SK-N-SH treated with all-trans-retinoic acid at 6 μM for 48 hours (cell line): Measurements from ENCODE around the gene MICA.

ENCODE experiments used
- ESRRG ChIP-seq: fragments of 250-450 bp; sonication (Bioruptor Pico); IDR thresholded peaks from 2 replicates; pipeline ENCODE4 v1.6.1; 2021; ENCODE audit warnings: mild to moderate bottlenecking
- OSR1 ChIP-seq: fragments of 250-450 bp; sonication (Bioruptor Pico); IDR thresholded peaks from 2 replicates; pipeline ENCODE4 v1.8.0; 2022; ENCODE audit warnings: moderate library complexity, mild to moderate bottlenecking, inconsistent platforms
- PPARA ChIP-seq: fragments of 250-450 bp; sonication (Bioruptor Pico); IDR thresholded peaks from 2 replicates; pipeline ENCODE4 v1.5.0; 2020; ENCODE audit warnings: mild to moderate bottlenecking, borderline replicate concordance
- SNAI2 ChIP-seq: fragments of 250-450 bp; sonication (Bioruptor Pico); IDR thresholded peaks from 2 replicates; pipeline ENCODE4 v1.5.0; 2020; ENCODE audit warnings: mild to moderate bottlenecking, moderate library complexity
- TCF4 ChIP-seq: fragments of 250-450 bp; sonication (Bioruptor Pico); IDR thresholded peaks from 2 replicates; pipeline ENCODE4 v1.8.0; 2021; ENCODE audit warnings: mild to moderate bottlenecking, moderate library complexity, borderline replicate concordance
- ZC3H10 ChIP-seq: fragments of 250-450 bp; sonication (Bioruptor Pico); IDR thresholded peaks from 2 replicates; pipeline ENCODE4 v1.5.1; 2021; ENCODE audit warnings: mild to moderate bottlenecking, moderate library complexity
- ZFP3 ChIP-seq: fragments of 250-450 bp; sonication (Bioruptor Pico); IDR thresholded peaks from 2 replicates; pipeline ENCODE4 v1.5.0; 2020; ENCODE audit warnings: mild to moderate bottlenecking, moderate library complexity
- ZNF70 ChIP-seq: fragments of 450-650 bp; formaldehyde crosslinking; IDR thresholded peaks from 2 replicates; pipeline ENCODE4 v1.5.0; 2020; ENCODE audit warnings: mild to moderate bottlenecking, moderate library complexity
- ZNF8 ChIP-seq: fragments of 450-650 bp; formaldehyde crosslinking; IDR thresholded peaks from 2 replicates; pipeline ENCODE4 v1.5.0; 2020; ENCODE audit warnings: mild to moderate bottlenecking, moderate library complexity
- TF ChIP-seq, protein P1 (sequence below): fragments of 250-450 bp; sonication (Bioruptor Pico); IDR thresholded peaks from 2 replicates; pipeline ENCODE4 v1.5.1; 2021; ENCODE audit warnings: mild to moderate bottlenecking, moderate library complexity
- TF ChIP-seq, protein P2 (sequence below): fragments of 250-450 bp; sonication (Bioruptor Pico); IDR thresholded peaks from 2 replicates; pipeline ENCODE4 v1.5.0; 2020; ENCODE audit warnings: mild to moderate bottlenecking, moderate library complexity
- TF ChIP-seq, protein P3 (sequence below): fragments of 250-450 bp; sonication (Bioruptor Pico); IDR thresholded peaks from 2 replicates; pipeline ENCODE4 v1.8.0; 2020; ENCODE audit warnings: mild to moderate bottlenecking, moderate library complexity, borderline replicate concordance
- TF ChIP-seq, protein P4 (sequence below): fragments of 250-450 bp; sonication (Bioruptor Pico); IDR thresholded peaks from 2 replicates; pipeline ENCODE4 v1.5.1; 2020; ENCODE audit warnings: low read depth, mild to moderate bottlenecking, moderate library complexity

DNA sequence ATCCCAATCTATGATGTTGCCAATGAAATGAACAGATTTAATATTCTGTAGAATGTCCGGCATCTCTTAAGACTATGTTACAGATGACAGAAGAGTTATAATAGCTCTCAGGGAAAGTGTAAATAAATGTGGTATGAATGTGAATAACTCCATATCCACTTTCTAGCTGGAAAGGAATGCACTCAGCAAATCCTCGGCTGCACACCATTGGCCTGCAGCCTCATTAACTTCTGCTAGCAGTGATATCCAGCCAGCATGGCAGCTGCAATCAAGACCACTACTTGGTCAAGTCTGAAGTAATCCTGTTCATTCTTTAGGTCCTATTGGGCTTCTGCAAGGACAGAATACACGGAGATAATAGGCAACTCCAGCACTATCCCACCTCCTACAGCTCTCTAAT, 17.3 kb upstream of the MICA start:
- TF ChIP-seq, protein P1, sequence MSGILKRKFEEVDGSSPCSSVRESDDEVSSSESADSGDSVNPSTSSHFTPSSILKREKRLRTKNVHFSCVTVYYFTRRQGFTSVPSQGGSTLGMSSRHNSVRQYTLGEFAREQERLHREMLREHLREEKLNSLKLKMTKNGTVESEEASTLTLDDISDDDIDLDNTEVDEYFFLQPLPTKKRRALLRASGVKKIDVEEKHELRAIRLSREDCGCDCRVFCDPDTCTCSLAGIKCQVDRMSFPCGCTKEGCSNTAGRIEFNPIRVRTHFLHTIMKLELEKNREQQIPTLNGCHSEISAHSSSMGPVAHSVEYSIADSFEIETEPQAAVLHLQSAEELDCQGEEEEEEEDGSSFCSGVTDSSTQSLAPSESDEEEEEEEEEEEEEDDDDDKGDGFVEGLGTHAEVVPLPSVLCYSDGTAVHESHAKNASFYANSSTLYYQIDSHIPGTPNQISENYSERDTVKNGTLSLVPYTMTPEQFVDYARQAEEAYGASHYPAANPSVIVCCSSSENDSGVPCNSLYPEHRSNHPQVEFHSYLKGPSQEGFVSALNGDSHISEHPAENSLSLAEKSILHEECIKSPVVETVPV (CRISPR knock-in tag), result no peak
- no peak for TF ChIP-seq TCF4 (CRISPR knock-in tag)
- TF ChIP-seq, protein P2, sequence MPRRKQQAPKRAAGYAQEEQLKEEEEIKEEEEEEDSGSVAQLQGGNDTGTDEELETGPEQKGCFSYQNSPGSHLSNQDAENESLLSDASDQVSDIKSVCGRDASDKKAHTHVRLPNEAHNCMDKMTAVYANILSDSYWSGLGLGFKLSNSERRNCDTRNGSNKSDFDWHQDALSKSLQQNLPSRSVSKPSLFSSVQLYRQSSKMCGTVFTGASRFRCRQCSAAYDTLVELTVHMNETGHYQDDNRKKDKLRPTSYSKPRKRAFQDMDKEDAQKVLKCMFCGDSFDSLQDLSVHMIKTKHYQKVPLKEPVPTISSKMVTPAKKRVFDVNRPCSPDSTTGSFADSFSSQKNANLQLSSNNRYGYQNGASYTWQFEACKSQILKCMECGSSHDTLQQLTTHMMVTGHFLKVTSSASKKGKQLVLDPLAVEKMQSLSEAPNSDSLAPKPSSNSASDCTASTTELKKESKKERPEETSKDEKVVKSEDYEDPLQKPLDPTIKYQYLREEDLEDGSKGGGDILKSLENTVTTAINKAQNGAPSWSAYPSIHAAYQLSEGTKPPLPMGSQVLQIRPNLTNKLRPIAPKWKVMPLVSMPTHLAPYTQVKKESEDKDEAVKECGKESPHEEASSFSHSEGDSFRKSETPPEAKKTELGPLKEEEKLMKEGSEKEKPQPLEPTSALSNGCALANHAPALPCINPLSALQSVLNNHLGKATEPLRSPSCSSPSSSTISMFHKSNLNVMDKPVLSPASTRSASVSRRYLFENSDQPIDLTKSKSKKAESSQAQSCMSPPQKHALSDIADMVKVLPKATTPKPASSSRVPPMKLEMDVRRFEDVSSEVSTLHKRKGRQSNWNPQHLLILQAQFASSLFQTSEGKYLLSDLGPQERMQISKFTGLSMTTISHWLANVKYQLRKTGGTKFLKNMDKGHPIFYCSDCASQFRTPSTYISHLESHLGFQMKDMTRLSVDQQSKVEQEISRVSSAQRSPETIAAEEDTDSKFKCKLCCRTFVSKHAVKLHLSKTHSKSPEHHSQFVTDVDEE (CRISPR knock-in tag), result no peak
- no peak for TF ChIP-seq ZNF8
- TF ChIP-seq, protein P3, sequence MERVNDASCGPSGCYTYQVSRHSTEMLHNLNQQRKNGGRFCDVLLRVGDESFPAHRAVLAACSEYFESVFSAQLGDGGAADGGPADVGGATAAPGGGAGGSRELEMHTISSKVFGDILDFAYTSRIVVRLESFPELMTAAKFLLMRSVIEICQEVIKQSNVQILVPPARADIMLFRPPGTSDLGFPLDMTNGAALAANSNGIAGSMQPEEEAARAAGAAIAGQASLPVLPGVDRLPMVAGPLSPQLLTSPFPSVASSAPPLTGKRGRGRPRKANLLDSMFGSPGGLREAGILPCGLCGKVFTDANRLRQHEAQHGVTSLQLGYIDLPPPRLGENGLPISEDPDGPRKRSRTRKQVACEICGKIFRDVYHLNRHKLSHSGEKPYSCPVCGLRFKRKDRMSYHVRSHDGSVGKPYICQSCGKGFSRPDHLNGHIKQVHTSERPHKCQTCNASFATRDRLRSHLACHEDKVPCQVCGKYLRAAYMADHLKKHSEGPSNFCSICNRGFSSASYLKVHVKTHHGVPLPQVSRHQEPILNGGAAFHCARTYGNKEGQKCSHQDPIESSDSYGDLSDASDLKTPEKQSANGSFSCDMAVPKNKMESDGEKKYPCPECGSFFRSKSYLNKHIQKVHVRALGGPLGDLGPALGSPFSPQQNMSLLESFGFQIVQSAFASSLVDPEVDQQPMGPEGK (CRISPR knock-in tag), result no peak
- TF ChIP-seq ESRRG (CRISPR knock-in tag), result no peak
- TF ChIP-seq SNAI2 (CRISPR knock-in tag), result no peak
- TF ChIP-seq ZNF70, result no peak
- TF ChIP-seq, protein P4, sequence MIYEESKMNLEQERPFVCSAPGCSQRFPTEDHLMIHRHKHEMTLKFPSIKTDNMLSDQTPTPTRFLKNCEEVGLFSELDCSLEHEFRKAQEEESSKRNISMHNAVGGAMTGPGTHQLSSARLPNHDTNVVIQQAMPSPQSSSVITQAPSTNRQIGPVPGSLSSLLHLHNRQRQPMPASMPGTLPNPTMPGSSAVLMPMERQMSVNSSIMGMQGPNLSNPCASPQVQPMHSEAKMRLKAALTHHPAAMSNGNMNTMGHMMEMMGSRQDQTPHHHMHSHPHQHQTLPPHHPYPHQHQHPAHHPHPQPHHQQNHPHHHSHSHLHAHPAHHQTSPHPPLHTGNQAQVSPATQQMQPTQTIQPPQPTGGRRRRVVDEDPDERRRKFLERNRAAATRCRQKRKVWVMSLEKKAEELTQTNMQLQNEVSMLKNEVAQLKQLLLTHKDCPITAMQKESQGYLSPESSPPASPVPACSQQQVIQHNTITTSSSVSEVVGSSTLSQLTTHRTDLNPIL (CRISPR knock-in tag), result no peak
- no peak for TF ChIP-seq ZFP3 (CRISPR knock-in tag)
- TF ChIP-seq PPARA, result no peak
- TF ChIP-seq ZC3H10 (CRISPR knock-in tag), result no peak
- no peak for TF ChIP-seq OSR1 (CRISPR knock-in tag)
